Pericardium fibroblast (primary cell): ENCODE data around the gene BANK1. TPM values are rescaled to one million over a fixed set of nuclear protein-coding genes. Genes with fewer than 3 reads are reported as not detected.

Experiments used
- total RNA-seq: library from RNA; depleted of rRNA; stranded (reverse); fragments of >200 nt; gene quantifications from 2 replicates; pipeline ENCODE4 v1.2.3, GENCODE V29; 2015

BANK1 gene, protein sequence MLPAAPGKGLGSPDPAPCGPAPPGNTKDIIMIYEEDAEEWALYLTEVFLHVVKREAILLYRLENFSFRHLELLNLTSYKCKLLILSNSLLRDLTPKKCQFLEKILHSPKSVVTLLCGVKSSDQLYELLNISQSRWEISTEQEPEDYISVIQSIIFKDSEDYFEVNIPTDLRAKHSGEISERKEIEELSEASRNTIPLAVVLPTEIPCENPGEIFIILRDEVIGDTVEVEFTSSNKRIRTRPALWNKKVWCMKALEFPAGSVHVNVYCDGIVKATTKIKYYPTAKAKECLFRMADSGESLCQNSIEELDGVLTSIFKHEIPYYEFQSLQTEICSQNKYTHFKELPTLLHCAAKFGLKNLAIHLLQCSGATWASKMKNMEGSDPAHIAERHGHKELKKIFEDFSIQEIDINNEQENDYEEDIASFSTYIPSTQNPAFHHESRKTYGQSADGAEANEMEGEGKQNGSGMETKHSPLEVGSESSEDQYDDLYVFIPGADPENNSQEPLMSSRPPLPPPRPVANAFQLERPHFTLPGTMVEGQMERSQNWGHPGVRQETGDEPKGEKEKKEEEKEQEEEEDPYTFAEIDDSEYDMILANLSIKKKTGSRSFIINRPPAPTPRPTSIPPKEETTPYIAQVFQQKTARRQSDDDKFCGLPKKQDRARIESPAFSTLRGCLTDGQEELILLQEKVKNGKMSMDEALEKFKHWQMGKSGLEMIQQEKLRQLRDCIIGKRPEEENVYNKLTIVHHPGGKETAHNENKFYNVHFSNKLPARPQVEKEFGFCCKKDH
- total RNA-seq = not detected in 2 replicates

DNA sequence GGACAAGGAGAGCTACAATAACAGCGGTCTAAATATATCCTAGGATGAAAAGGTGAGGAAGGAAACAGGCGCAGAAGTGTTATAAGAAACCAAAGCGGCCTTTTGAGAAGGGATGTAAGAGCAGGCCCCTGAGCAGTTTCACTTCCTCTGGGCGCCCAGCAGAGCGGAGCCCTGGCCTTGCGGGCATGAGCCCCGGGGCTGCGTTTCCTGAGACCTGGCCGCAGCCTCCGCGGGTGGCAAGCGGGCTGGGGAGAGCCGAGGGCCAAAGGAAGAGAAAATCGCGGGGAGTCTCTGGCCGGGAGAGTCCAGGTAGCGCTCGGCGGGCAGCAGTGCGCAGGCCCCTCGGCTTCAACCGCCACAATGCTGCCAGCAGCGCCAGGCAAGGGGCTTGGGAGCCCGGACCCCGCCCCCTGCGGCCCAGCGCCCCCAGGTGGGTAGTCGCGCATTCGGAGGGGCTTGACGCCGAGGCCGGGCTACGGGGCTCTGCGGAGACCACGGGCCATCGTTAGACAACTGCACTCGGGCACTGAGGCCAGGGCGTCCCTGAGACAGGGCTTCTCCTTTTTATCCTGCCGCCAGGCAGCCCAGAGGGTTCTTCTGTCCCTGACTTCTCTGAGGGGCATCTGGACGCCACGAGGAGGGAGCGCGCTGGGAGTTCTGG is at the start of gene BANK1:
BANK1 (plus strand) TSS at position 210 of the 661 bp plus-strand sequence; CDS start at position 361, 151 bp downstream.

